ENCODE results near the gene SPNS3. TPM values are rescaled to one million over a fixed set of nuclear protein-coding genes. Genes with fewer than 3 reads are reported as not detected.

The SPNS3 gene
- total and polyA plus RNA-seq, 2 donors from 2014 or later, result 1.4 to 3.7 TPM

DNA sequence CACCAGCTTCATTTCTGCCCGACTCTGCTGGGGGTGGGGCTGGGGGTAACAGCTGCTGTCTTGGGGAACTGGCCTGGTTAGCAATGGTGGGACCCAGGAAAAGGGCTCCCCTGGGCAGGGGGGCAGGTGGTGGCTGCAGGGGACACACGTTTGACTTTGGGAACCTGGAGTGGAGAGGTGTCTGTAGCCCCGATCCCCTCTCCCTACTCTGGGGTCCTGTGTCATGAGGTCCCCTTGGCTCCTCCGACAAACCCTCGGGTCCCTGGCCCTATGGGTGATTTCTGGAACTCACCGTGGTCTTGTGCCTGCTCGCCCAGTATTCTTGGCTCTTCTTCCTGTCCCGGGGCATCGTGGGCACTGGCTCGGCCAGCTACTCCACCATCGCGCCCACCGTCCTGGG, 12.0 kb downstream of the SPNS3 start:
- TF ChIP-seq, protein P1, sequence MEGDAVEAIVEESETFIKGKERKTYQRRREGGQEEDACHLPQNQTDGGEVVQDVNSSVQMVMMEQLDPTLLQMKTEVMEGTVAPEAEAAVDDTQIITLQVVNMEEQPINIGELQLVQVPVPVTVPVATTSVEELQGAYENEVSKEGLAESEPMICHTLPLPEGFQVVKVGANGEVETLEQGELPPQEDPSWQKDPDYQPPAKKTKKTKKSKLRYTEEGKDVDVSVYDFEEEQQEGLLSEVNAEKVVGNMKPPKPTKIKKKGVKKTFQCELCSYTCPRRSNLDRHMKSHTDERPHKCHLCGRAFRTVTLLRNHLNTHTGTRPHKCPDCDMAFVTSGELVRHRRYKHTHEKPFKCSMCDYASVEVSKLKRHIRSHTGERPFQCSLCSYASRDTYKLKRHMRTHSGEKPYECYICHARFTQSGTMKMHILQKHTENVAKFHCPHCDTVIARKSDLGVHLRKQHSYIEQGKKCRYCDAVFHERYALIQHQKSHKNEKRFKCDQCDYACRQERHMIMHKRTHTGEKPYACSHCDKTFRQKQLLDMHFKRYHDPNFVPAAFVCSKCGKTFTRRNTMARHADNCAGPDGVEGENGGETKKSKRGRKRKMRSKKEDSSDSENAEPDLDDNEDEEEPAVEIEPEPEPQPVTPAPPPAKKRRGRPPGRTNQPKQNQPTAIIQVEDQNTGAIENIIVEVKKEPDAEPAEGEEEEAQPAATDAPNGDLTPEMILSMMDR (IDR thresholded peaks at IDR 0.05; ENCODE audit: borderline replicate concordance, extremely low read depth, insufficient read depth), result no peak
- Histone ChIP-seq H3K4me3 (ENCODE audit: low read length in 3 of 3) (no peak overlapping the region), H3K4me1 (ENCODE audit: control insufficient read depth in 2 of 3, insufficient read depth in 2 of 3, low read depth in 1 of 3, low read length in 3 of 3) (peaks cover 0 to 2% (median 0%) of the 10 kb centered on the region in 3 donors), H3K9me3 (ENCODE audit: control insufficient read depth in 2 of 3, insufficient read depth in 1 of 3, low read length in 3 of 3) (no peaks in the 10 kb centered on the region), H3K9ac (ENCODE audit: low read length in 3 of 3) (no peak overlapping the region), H3K36me3 (ENCODE audit: control insufficient read depth in 2 of 3, insufficient read depth in 3 of 3, low read length in 3 of 3) (no peaks in the 10 kb centered on the region), H3K27me3 (ENCODE audit: control insufficient read depth, insufficient read depth, low read length) (no peaks in the 10 kb centered on the region), H3K27ac (ENCODE audit: low read depth in 2 of 2, low read length in 2 of 2) (no peak overlapping the region)
- intact Hi-C loops (cut with DNase I), result no loop called here
- DNase-seq (no peak), FAIRE-seq (no peak)

DNA sequence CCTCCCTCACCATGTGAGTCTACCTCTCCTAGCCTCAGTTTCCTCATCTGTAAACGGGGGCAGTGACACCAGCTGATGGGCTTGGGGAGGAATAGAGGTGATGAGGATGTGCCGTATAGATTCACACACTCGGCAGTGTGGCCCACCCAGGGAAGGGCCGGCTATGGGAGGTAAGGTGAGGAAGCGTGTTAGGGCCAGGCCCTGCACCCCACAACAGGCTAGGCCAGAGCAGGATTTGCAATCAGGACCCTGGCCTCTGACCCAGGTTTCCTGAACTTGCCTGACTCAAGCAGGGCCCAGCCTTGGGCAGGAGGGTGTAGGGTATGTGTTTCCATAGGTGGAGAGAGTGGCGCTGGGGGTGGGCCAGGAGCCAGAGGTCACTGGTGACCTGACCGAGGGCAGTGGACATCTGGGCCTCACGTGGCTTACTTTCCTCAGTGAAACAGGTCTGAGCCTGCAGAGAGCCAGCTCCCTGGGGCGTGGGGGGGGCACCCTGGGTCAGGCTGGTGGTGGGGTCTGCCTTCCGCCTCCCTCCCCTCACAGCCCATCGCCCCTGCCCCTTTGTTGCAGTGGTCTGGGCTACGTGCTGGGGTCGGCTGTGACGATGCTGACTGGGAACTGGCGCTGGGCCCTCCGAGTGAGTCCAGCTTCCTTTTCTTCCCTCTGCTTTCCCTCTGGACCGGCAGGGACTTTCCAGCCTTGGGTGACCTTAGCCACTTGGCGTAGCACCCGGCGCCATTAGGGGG, 12.8 kb downstream of the SPNS3 start:
- intact Hi-C loops (cut with DNase I), result no loop called here
- FAIRE-seq (no peak), DNase-seq (no peak)

DNA sequence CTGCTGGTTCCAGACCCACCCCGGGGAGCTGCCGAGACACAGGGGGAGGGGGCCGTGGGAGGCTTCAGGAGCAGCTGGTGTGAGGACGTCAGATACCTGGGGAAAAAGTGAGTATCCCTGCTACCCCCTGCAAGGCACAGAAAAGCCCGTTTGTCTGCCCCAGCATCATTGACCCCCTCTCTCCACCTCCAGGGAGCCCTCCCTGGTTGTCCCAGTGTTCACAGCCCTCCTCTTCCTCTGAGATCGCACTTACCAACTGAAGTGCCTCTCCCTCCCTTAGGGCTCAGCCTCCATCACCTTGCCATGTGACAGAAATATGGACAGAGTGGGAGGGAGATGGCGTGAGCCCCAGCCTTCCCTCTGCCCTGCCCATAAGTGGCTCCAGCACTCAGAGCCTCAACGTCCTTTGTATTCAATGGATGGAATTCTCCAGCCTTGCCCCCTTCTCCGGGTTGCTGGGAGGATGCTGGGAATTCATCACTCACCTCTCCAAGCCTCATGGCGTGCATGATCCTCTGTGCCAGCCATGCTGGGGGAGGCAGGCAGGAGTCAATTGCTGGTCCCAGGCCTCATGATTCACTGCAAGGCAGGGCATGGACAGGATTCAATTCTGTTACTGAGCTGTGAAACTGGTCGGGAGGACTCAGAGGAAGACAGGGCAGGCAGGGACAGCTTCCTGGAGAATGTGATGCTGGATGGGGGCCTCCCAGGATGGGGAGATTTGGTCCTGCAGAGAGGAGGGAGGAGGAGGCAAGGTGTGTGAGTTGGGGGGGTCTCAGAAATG, 14.6 kb downstream of the SPNS3 start:
- no peak overlapping the region for H3K27ac ChIP-seq (ENCODE audit: low read depth in 2 of 2, low read length in 2 of 2)
- intact Hi-C loops (cut with DNase I), result no loop called here
- no peak overlapping the region for H3K4me3 ChIP-seq (ENCODE audit: low read length in 3 of 3)
- TF ChIP-seq, protein P1 (IDR thresholded peaks at IDR 0.05; ENCODE audit: borderline replicate concordance, extremely low read depth, insufficient read depth), result no peak
- DNase-seq (no peak), FAIRE-seq (no peak)
- H3K27me3 ChIP-seq (ENCODE audit: control insufficient read depth, insufficient read depth, low read length), result no peaks in the 10 kb centered on the region
- H3K4me1 ChIP-seq (ENCODE audit: control insufficient read depth in 2 of 3, insufficient read depth in 2 of 3, low read depth in 1 of 3, low read length in 3 of 3), result peaks cover 0 to 2% (median 0%) of the 10 kb centered on the region in 3 donors
- no peaks in the 10 kb centered on the region for H3K9me3 ChIP-seq (ENCODE audit: control insufficient read depth in 2 of 3, insufficient read depth in 1 of 3, low read length in 3 of 3)
- no peaks in the 10 kb centered on the region for H3K36me3 ChIP-seq (ENCODE audit: control insufficient read depth in 2 of 3, insufficient read depth in 3 of 3, low read length in 3 of 3)
- H3K9ac ChIP-seq (ENCODE audit: low read length in 3 of 3), result no peak overlapping the region

More for the DNA sequence above, 12.8 kb downstream of the SPNS3 start:
- H3K4me3 ChIP-seq (ENCODE audit: low read length in 3 of 3), result no peak overlapping the region
- no peaks in the 10 kb centered on the region for H3K9me3 ChIP-seq (ENCODE audit: control insufficient read depth in 2 of 3, insufficient read depth in 1 of 3, low read length in 3 of 3)
- TF ChIP-seq, protein P1 (IDR thresholded peaks at IDR 0.05; ENCODE audit: borderline replicate concordance, extremely low read depth, insufficient read depth), result no peak
- H3K27ac ChIP-seq (ENCODE audit: low read depth in 2 of 2, low read length in 2 of 2), result peak overlapping the region in 1 of 2 donors; percentile 23
- no peak overlapping the region for H3K9ac ChIP-seq (ENCODE audit: low read length in 3 of 3)
- H3K27me3 ChIP-seq (ENCODE audit: control insufficient read depth, insufficient read depth, low read length), result no peaks in the 10 kb centered on the region
- peaks cover 0 to 2% (median 0%) of the 10 kb centered on the region in 3 donors for H3K4me1 ChIP-seq (ENCODE audit: control insufficient read depth in 2 of 3, insufficient read depth in 2 of 3, low read depth in 1 of 3, low read length in 3 of 3)
- no peaks in the 10 kb centered on the region for H3K36me3 ChIP-seq (ENCODE audit: control insufficient read depth in 2 of 3, insufficient read depth in 3 of 3, low read length in 3 of 3)
